T-helper 2 cell (primary cell): Measurements from ENCODE around the gene DUSP12.
"Not testable (repeated sequence)": the region's sequence is repeated elsewhere in the genome, so short reads cannot be mapped to it uniquely, and the experiment has no call there.

ENCODE experiments used
- DNase-seq, 5 experiments: peaks; one replicate each; pipeline versions ENCODE4 v3.0.0 to v3.0.0-alpha.2; 2012 to 2022

Gene DUSP12

DNA sequence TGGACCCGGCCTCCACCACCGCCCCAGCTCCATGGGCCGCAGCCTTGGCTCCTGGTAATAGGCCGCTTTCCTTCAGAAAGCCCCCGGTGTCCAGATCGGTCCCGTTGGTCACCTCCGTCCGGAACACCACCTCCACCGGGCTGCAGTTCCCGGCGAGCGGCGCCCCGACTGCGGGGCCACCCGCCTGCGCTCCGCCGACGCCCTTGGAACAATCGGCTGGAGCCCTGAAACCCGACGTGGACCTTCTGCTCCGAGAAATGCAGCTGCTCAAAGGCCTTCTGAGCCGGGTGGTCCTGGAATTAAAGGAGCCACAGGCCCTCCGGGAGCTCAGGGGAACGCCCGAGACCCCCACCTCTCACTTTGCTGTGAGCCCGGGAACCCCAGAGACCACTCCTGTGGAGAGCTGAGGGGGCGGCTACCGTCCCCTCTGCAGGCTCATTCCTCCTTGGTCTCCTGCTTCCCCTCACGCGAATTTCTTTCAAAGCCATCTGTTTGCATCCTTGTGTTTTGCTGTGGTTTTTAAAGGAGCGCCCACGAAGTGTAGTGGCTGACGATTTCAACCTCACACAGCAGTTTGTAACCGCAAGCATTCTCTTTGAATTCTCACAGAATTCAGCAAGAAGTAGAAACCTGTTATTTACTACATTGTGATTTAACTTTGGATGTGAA is 22.2 kb upstream of the DUSP12 start:
- DNase-seq, result peak in 3 of 5 experiments; percentile 7 to 83 (median 62)

DNA sequence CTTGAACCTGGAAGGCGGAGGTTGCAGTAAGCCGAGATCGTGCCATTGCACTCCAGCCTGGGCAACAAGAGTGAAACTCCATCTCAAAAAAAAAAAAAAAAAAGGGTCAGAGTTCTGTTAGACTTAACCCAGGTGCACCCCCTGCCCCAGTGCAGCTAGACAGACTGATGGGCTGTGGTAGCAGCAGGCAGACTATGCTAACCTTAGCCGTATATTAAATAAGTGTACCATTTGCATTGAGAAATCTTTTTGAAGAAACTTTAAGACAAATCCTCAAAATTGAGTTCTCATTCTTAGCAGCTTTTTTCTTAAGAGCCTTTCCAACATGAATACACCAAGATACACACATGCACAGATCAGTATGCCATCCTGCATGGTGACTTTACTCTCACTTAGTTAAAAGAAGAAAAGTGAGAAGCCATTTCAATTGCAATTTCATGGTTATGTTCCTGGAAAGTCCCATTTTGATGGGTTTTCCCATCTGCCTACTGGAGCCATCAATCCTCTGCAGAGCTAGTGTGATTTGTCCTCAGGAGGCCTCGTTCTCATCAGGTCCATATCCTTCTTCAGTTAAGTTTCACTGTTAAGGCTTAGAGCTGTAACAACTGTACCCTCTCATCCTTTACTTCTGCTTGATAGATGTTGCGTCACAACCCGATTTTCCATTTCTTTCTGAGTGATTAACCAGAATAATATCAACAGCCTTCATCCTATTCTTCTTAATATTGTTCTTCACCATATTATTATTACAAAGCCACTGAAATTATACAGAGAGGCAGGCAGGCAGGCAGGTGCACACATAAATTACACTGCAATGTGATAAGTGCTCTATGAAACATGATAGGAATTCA is 21.0 kb upstream of the DUSP12 start:
- no peak for DNase-seq

DNA sequence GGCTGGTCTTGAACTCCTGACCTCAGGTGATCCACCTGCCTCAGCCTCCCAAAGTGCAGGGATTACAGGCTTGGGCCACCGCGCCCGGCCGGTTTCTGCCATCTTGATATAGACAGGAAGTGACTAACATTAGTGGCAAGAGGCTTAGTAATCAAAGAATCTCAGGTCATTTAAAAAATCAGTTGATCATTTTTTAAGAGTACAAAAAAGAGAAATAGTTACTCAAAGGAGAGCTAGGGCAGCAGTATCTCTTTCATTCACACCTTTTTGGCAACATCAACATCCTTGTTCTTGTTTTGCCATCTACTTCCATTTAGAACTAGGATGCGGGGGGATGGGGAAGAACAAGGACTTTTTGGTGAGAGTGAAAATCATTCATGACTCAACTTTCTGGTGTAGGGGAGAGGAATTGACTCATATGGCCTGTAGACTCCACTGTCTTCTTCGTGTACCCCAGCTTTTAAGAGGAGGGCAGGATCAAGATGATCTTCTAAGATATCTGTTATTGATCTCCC is 19.5 kb upstream of the DUSP12 start:
- DNase-seq, result peak in 2 of 5 experiments; percentile 11 to 37

DNA sequence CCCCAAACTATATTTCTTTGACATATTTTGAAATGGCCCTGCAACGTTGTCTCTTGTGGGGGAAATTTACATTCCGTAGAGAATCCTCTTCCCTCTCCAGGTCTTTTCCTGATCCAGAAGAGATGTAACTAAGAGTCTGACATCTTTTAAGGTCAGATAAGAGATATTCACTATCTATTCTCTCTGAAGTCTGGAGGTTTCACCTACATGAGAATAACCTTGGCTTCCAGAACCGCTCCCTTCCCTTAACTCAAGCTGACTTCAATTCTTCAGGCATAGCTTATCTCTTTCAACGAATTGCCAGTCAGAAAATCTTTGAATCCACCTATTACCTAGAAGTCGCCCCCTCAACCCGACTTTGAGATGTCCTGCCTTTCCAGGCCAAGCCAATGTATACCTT is 18.3 kb upstream of the DUSP12 start:
- no peak for DNase-seq

DNA sequence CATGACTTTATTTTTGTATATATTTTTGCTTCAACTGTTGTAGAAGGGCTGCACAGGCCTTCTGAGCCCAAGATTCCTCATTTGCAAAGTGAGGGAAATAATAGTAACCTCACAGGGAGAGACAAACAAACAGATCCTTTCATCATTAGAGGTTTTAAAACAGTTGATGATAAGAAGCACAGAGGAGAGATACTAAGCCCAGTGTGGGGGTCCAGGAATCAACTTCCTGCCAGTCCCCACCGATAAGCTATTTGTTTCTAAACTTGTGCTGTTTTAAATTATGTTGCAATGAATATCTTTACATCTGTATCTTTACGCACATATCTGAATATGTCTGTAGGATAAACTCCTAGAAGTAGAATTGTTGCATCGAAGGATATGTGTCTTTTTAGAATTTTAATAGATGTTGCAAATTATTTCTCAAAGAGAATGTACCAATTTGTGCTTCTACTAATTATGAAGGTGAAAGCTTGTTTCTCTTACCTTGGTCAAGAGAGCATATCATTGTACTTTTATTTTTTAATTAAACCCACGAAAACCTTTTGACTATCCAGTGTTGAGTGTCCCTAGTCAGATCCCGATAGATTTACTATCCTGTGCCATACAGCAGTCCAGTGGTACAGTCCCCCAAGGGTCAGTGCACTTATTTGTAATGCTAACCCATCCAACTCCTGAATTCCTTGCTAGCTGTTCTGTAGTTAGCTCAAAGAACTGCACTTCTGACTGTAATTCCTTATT is 17.4 kb upstream of the DUSP12 start:
- DNase-seq, result no peak

DNA sequence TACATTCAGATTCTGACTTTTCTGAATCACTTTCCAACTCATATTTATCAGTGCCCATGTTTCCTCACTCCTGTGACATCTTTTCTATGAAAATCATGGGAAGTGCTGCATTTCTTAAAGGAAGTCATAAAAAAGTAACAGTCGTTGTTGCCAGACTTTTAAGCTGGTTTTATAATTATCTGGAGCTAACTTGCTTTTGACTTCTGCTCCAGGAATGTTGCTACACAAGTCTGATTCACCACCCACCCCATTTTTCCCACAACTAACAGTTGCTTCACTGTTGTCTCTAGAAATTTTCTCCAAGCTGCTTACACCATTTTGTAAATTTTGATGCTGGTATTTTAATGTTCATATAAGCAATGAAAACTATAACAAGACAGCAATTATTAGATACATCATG is 16.1 kb upstream of the DUSP12 start:
- DNase-seq, result no peak

DNA sequence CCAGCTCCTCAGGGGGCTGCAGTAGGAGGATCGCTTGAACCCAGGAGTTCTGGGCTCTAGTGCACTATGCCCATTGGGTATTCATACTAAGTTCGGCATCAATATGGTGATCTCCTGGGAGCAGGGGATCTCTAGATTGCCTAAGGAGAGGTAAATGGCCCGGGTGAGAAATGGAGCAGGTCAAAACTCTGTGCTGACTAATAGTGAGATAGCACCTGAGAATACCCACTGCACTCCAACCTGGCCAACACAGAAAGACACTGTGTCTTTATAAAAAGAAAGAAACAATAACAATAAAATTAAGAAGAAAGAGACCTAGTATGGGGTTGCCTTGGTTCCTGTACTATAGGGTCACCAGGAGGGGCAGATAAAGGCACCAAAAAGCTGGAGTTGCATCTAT is 13.7 kb upstream of the DUSP12 start:
- no peak for DNase-seq

DNA sequence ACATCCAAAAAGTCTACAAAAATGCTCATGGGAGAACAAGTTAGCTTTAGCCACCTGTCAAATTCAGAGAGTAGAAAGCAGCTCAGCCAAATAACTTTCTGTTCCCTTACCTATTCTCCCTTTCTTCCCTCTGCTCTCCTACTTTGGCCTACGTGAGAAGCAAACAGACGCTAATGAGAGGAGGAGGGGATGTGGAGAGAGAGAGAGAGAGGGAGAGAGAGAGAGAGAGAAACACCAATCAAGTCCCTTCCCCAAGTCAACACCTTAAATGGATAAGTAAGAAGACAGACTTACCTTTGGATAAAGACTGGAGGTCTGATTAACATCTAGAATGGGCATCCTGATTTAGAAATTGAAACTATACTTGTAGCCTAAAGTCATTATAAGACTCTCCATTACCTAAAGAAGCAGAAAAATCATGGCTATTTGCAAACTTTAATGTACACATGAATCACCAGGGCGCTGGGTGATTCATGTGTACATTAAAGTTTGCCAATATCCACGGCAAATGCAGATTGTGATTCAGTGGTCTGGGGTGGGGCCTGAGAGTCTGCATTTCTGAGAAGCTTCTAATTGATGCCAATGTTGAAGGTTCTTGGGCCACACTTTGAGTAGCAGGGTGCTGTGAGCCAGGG is 13.1 kb upstream of the DUSP12 start:
- no peak for DNase-seq

DNA sequence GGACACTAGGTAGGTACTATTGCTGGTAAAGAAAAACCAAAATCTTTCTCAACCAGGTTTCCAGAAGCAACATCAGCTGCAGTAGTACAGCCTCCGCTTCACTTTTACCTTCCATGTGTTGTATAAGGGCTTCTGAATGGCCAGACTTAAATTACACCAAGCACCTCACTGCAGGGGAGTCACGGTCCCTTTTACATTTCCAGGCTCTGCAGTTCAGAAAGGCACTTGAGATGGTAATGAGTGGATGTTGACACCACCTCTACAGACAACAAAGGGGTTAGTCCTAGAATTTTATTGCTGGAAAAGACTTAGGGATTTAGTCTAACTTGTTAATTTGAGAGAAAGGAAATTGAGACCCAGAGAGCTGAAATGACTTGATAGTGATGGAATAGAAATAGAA is 12.0 kb upstream of the DUSP12 start:
- DNase-seq, result no peak

DNA sequence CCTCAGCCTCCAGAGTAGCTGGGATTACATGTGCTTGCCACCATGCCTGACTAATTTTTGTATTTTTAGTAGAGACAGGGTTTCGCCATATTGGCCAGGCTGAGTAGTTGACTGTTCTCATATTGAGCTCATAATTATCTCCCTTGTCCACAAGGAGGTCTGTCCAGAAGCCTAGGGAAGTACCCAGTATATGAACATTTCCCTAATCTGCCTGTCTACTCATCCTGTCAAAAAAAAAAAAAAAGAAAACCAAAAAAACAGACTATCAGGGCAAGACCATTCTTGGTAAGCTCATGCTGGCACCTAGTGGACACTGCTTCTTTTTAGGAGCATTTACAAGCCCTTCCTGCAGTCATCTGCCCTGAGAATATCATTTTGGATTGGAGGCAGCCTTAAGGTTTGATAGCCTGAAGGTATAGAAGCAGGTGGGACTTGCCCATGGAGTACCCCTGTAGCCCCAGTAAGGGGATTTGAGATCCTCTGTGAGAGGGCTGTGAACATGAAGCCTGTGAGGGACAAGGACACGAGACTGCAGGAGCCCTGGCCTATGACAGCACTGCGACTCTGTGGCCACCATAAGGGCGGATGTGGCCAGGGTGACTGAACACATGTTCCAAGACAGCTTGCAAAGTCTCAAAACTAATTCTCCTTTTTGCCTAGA is 10.8 kb upstream of the DUSP12 start:
- DNase-seq, result peak in 2 of 5 experiments; percentile 64 to 79

DNA sequence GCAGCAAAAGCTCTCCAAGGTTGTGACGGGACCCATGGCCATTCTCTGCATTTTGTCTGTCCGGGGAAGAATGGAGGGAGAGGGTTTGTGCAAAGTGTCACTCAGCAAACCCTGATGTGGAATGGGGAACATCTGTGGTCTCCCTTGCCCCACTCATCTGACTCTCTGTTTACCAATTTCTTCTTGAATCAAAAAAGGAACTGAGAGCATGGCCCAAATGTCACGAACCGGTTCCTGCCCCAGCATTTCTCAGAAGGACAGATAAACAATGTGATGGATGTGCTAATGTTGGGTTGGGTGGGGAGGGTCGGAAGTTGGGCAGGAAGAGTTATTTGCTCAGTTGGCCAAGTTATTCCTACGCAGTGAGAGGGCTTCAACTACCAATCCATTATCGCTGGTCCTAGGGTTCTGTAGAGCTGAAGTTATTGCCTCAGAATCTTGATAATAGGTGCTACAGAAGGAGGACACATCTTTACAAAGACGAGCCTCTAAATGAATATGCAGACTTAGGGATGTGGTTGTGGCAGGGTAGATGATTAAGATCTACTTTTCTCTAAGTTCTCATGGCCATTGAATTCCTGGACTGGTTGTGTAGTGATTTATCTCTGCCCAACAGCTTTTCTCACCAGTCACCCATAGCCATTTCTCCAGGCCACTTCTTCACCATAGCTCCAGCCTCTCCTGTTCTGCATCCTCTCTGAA is 9.6 kb upstream of the DUSP12 start:
- DNase-seq, result peak in 1 of 5 experiments; percentile 53

DNA sequence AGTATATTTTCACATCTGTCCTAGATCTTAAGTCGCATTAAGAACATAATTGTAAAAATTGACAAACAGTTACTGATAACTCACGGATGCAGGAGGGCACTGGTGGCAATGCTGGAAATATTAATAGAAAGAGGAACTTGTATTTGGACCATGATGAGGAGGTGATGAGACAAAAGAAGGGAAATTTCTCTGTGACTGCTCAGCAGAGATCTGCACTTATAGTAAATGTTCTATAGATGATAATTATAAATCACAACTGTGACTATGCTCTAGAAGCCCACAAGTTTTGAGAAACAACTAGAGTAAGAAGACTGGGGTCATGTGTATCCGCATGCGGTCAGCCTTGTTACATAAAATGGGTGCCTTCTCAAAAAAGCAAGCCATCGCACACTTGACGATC is 8.7 kb upstream of the DUSP12 start:
- no peak for DNase-seq

DNA sequence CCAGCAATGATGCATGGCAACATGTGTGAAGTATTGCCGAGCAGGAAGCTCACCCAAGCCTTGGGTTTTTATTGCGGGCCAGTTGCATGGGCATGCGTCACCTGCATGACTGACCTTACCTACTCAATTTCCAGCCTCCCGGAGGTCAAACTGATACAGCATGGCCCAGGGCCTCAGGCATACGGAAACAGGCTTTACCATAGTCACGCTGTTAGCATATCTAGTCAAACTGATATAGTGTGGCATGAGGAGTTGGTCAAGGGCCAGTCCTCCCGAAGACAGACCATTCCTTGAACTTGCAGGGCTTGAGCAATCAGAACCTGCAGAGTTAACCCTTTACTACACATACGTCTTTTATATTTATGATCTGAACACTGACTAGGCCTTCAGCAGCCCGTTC is 6.4 kb upstream of the DUSP12 start:
- DNase-seq, result no peak

DNA sequence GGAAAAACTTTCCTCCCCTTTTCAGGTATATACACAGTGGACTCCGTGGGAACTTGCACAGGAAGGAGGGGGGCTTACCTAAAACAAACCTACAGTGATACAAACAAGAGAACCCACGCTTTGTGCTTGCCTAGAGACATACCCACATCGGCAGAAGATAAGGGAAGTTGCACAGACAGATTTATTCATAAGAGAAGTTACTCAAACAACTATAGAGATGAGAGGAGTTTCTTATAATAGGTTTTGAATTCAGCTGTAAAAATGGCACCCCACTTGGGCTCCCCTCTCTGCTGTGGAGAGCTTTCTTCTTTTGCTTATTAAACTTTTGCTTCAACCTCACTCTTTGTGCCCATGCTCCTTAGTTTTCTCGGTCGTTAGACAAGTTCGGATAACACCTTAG is 1.8 kb upstream of the DUSP12 start:
- DNase-seq, result no peak

DNA sequence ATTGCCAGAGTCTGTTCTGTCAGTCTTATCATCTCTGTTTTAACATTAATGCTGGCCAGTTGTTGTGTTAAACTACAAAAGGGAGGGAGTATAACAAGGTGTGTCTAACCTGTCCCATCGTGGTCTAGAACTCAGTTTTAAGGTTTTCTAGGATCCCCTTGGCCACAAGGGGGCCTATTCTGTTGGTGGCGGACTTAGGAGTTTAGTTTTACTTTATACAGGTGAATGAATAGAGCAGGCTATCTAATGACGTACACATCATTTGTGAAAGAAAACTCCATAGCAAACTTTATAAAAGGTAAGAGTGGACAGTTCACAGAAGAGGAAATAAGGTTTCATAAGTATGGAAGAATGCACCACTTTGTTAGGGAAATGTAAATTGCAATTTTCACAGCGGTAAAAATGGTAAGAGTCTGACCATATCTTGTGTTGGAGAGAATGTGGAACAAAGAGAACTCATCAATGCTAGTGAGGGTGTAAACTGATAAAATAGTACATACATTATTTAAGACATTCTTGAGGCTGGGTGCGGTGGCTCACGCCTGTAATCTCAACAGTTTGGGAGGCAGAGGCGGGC is 14.0 kb downstream of the DUSP12 start:
- peak in 2 of 5 experiments; percentile 9 to 76 for DNase-seq

DNA sequence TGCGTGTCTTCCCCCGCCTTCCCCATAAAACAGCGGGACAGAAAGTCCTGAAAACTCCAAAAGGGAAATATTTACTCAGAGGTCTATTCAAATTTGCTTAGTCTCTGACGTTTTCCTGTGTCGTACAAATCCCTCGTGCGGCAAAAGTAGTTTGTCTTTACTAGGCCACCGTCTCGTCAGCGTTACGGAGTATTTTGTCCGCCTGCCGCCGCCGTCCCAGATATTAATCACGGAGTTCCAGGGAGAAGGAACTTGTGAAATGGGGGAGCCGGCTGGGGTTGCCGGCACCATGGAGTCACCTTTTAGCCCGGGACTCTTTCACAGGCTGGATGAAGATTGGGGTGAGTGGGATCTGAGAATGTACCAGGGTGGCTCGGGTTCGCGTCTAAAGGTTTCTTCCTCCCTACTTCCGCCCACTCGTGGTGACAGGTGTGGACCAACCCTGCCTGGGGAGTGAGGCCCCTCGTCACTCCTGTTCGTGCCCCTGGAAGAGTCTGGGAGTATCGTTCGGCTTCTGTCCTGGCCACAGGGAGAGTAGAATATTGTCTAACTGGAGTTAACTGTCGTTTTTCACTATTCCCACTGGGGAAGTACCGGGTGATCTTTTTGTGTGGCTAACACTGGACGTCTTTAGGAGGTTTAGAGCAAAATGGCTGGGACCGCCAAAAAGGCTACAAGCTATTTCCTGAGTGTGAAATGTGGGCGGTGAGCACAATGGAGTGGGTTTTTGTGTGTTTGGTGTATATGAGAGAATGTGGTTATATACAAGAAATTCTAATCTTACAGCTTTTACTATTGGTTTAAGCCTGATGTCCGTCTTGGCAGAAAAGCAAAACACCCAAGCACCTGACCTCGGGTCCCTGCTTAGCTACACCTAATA is 16.8 kb downstream of the DUSP12 start, which contains the start of gene ATF6:
Gene ATF6 (plus strand): TSS at position 219 of the 880 bp plus-strand sequence. CDS start 41 bp downstream, at position 260.
- peak; percentile 40 to 93 (median 68) for DNase-seq

DNA sequence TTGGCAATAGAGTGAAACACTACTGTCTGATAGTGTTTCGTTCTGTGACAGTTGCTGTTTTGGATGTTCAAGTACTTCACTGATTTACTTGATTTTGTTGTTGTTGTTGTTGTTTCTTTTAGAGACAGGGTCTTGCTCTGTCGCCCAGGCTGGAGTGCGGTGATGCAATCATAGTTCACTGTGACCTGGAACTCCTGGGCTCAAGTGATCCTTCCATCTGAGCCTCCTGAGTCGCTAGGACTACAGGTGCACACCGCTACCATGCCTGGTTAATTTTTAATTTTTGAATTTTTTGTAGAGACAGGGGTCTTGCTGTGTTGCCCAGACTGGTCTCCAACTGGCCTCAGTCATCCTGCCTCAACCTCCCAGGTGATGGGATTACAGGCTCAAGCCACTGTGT is 18.9 kb downstream of the DUSP12 start:
- DNase-seq, result no peak

DNA sequence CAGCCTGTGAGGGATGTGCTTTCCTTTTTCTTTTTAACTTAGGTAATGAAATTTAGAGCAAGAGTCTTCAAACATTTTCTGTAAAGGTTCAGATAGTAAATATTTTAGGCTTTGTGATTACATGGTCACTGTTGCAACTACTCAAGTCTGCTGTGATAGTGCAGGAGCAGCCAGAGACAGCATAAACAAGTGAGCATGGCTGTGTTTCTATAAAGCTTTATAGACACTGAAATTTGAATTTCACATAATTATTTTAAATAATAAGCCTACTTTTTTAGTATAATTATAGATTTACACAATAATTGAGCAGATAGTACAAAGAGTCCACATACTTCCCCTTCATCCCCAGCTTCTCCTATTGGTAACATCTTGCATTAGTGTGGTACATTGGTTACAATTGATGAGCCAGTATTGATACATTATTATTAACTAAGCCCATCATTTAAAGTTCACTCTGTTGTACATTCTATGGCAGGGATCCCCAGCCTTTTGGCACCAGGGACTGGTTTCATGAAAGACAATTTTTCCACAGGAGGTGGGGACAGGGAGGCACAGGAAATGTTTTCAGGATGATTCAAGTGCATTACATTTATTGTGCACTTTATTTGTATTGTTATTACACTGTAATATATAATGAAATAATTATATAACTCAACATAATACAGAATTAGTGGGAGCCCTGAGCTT is 19.5 kb downstream of the DUSP12 start:
- no peak for DNase-seq

DNA sequence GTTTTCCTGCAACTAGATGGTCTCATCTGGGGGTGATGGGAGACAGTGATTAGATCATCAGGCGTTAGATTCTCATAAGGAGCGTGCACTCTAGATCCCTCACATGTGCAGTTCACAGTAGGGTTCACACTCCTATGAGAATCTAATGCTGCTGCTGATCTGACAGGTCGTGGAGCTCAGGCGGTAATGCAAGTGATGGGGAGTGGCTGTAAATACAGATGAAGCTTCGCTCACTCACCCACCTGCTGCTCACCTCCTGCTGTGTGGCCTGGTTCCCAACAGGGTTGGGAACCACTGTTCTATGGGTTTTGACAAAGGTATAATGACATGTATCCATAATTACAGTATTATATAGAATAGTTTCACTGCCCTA is 20.1 kb downstream of the DUSP12 start:
- not testable (repeated sequence) for DNase-seq
